PC-3 (cell line): ENCODE results near the gene RAB26.

ENCODE experiments used
- CTCF ChIP-seq: fragments of 300-600 bp; sonication (generic); conservative IDR thresholded peaks from 2 replicates; pipeline ENCODE4 v1.5.1; 2017; ENCODE audit warnings: antibody characterized with exemption, low read depth, mild to moderate bottlenecking, low read length
- EZH2phosphoT487 ChIP-seq: fragments of 300-600 bp; sonication (generic); IDR thresholded peaks from 2 replicates; pipeline ENCODE4 v1.6.1; 2018; ENCODE audit warnings: mild to moderate bottlenecking, antibody characterized with exemption, low read length, borderline replicate concordance

DNA sequence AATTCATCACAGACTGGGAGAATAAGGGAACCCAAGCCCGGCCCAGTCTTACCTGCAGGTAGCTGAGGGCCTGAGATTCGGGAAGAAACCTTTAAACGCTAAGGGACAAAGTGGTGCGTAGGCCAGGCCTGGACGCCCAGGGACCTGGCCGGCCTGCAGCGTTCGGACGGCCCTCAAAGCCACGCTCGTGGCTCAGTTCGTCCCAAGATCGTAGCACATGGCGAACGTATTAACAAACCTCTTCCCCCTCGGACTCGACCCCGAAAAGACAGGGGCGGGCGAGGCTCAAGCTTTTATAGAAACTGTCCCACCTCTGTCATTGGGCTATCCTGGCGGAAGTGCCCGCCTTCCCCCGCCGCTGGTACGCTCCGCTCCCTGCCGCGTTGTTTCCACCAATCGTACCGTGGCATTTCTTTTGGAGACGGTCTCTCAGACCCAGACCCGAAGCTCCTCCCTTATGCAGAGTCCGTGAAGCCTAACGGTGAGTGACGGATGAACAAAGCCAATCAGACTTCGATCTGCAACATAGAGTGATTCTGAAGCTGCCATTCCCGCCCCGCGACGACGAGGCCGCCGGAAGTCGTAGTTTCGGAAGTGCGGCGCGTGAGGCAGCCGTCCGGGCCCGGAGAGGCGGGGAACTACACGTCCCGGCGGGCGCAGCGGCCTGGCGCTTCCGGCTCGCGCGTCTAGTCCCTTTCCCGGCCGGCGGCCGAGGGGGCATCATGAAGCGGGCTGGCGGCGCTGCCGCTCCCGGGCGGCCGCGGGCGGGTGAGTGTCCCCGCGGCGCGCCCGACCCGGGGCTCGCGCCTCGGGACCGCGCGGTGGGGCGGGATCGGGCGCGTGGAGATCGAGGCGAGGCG is 6.9 kb downstream of the RAB26 start, which contains the start of gene TRAF7:
- no peak for TF ChIP-seq EZH2phosphoT487
- TF ChIP-seq CTCF: no peak
